Lung (tissue), 12 donors: ENCODE measurements around the gene ITPR1. TPM values are rescaled to one million over a fixed set of nuclear protein-coding genes. Genes with fewer than 3 reads are reported as not detected.

Source experiments
- ATAC-seq: fragments of 200-7000 bp; cut with Tn5 transposase; one replicate; pipeline ENCODE4 v1.9.1; 2020; ENCODE audit warnings: moderate number of reproducible peaks; ENCODE audit not compliant: insufficient read depth, low FRiP score
- DNase-seq, 3 donors: peaks; one replicate each; pipeline ENCODE4 v3.0.0-alpha.2; 2013 to 2017
- H3K27ac ChIP-seq, 2 donors: one replicate each; pipeline ENCODE4 v1.5.1; 2013; ENCODE audit warnings: mild to moderate bottlenecking in 2 of 2, moderate library complexity in 2 of 2, control low read depth in 1 of 2, inconsistent platforms in 1 of 2, low read depth in 1 of 2, low read length in 1 of 2
- H3K27me3 ChIP-seq, 3 donors: one replicate each; pipeline ENCODE4 v1.5.1; 2013; ENCODE audit warnings: low read length in 2 of 3; ENCODE audit not compliant: control insufficient read depth in 3 of 3, insufficient read depth in 3 of 3
- H3K36me3 ChIP-seq, 4 donors: one replicate each; pipeline ENCODE4 v1.5.1; 2013; ENCODE audit warnings: low read length in 4 of 4, mild to moderate bottlenecking in 1 of 4, moderate library complexity in 1 of 4; ENCODE audit not compliant: control insufficient read depth in 4 of 4, insufficient read depth in 4 of 4
- H3K4me1 ChIP-seq, 5 donors: one replicate each; pipeline ENCODE4 v1.5.1; 2013; ENCODE audit warnings: low read length in 5 of 5, mild to moderate bottlenecking in 2 of 5, moderate library complexity in 1 of 5; ENCODE audit not compliant: control insufficient read depth in 5 of 5, insufficient read depth in 5 of 5
- H3K4me3 ChIP-seq: one replicate; pipeline ENCODE4 v1.5.1; 2013; ENCODE audit warnings: mild to moderate bottlenecking, control low read depth, moderate library complexity
- H3K9ac ChIP-seq, 2 donors: one replicate each; pipeline ENCODE4 v1.5.1; 2013; ENCODE audit warnings: low read length in 2 of 2, control low read depth in 1 of 2; ENCODE audit not compliant: insufficient read depth in 1 of 2
- H3K9me3 ChIP-seq, 4 donors: one replicate each; pipeline ENCODE4 v1.5.1; 2013; ENCODE audit warnings: low read length in 3 of 4, mild to moderate bottlenecking in 1 of 4, moderate library complexity in 1 of 4; ENCODE audit not compliant: control insufficient read depth in 4 of 4, insufficient read depth in 3 of 4
- CTCF ChIP-seq: IDR thresholded peaks from 2 replicates; pipeline ENCODE4 v1.5.1; 2012; ENCODE audit warnings: mild to moderate bottlenecking; ENCODE audit errors: control extremely low read depth, extremely low read depth
- WGBS, 2 donors: extraction: QIAGEN DNeasy Blood & Tissue Kit; methylation state at CpG; one replicate each; pipeline ENCODE4 v1.1.7; 2013; 5-methylcytosine and 5-hydroxymethylcytosine counted together
- polyA plus RNA-seq, 2 donors: library from polyadenylated mRNA; stranded (reverse); fragments of 200-250 nt; gene quantifications; one replicate each; pipeline ENCODE4 v1.2.1, GENCODE V29; 2013
- total RNA-seq, 2 donors: library from RNA; depleted of rRNA in 1 of 2; stranded (reverse); fragments of >200 nt in 1 of 2; gene quantifications; one replicate each; pipeline ENCODE4 v1.2.1, GENCODE V29; 2014 to 2021
- donor health status: control.
- donor health status: control.
- donor health status: Bipolar disorder and iron deficiency.
- donor health status: healthy.
- donor health status: DM: yes; HTN: yes; CAD: no.

Gene ITPR1
- total and polyA plus RNA-seq, 4 donors = 12.4 to 152 (median 44.1) TPM

GRCh38 chr3:4778119-4778518 is 285.0 kb downstream of the ITPR1 start:
- no peak overlapping the region for H3K27ac ChIP-seq
- peaks cover 4 to 14% (median 6%) of the 10 kb centered on the region in 5 donors for H3K4me1 ChIP-seq
- WGBS, 2 donors = 96 to 97% methylated on average over 2 of the region's 2 CpGs
- H3K9me3 ChIP-seq = no peaks in the 10 kb centered on the region
- no peak for TF ChIP-seq CTCF
- H3K9ac ChIP-seq = no peak overlapping the region
- no peak for ATAC-seq
- H3K27me3 ChIP-seq = no peaks in the 10 kb centered on the region
- H3K4me3 ChIP-seq = no peak overlapping the region
- no peak for DNase-seq
- H3K36me3 ChIP-seq = peaks cover 0 to 20% (median 9%) of the 10 kb centered on the region in 4 donors

GRCh38 chr3:4778740-4779139 is 285.6 kb downstream of the ITPR1 start:
- ATAC-seq = no peak
- no peak overlapping the region for H3K27ac ChIP-seq
- no peaks in the 10 kb centered on the region for H3K27me3 ChIP-seq
- no peak for TF ChIP-seq CTCF
- peaks cover 3 to 13% (median 4%) of the 10 kb centered on the region in 5 donors for H3K4me1 ChIP-seq
- H3K9ac ChIP-seq = no peak overlapping the region
- DNase-seq = no peak
- H3K4me3 ChIP-seq = no peak overlapping the region
- H3K36me3 ChIP-seq = peaks cover 0 to 20% (median 10%) of the 10 kb centered on the region in 4 donors
- no peaks in the 10 kb centered on the region for H3K9me3 ChIP-seq
- 96 to 100% methylated on average over 1 of the region's 1 CpG for WGBS, 2 donors

- no peak overlapping the region for H3K4me3 ChIP-seq
- H3K27ac ChIP-seq = no peak overlapping the region
- no peaks in the 10 kb centered on the region for H3K9me3 ChIP-seq
- H3K36me3 ChIP-seq = peaks cover 0 to 21% (median 14%) of the 10 kb centered on the region in 4 donors
- ATAC-seq = no peak
- no peak overlapping the region for H3K9ac ChIP-seq
- WGBS, 2 donors = 70 to 75% methylated on average over 5 of the region's 5 CpGs
- peaks cover 3 to 13% (median 4%) of the 10 kb centered on the region in 5 donors for H3K4me1 ChIP-seq
- no peaks in the 10 kb centered on the region for H3K27me3 ChIP-seq
- TF ChIP-seq CTCF = no peak
- DNase-seq = peak in 1 of 3 donors; percentile 20
Observed at GRCh38 chr3:4780545-4780957, 287.4 kb downstream of the ITPR1 start.

- H3K4me1 ChIP-seq = peaks cover 3 to 13% (median 4%) of the 10 kb centered on the region in 5 donors
- H3K9ac ChIP-seq = no peak overlapping the region
- H3K27me3 ChIP-seq = no peaks in the 10 kb centered on the region
- H3K4me3 ChIP-seq = no peak overlapping the region
- no peak overlapping the region for H3K27ac ChIP-seq
- H3K36me3 ChIP-seq = peaks cover 0 to 24% (median 12%) of the 10 kb centered on the region in 4 donors
- TF ChIP-seq CTCF = no peak
- ATAC-seq (no peak), DNase-seq (no peak)
- 83 to 89% methylated on average over 3 of the region's 3 CpGs for WGBS, 2 donors
- no peaks in the 10 kb centered on the region for H3K9me3 ChIP-seq
Observed at GRCh38 chr3:4782095-4782494, 288.9 kb downstream of the ITPR1 start.
